ENCODE results near the gene BEND3. TPM values are rescaled to one million over a fixed set of nuclear protein-coding genes. Genes with fewer than 3 reads are reported as not detected.

Gene BEND3
- total RNA-seq, 1 donor from 2014 or later, result 5.8 TPM

DNA sequence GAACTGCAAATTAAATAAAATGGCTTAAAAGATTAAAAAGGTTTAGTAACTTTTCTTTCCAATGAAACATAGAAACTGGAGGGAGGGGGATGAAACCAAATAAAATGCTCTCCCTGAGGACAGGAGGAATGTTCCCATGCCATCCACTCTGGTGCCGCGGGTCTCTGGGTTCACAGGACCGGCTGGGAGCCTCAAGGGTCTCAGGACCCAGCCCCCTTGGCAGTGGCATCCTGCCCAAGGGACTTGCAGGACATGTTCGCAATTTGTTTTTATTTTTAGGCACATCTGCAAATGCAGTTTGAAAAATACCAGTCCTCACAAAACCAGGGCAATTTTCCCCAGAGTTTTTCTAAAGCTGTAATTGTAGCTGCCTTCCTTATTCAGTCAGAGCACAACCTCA lies 7.5 kb downstream of the BEND3 start:
- H3K4me3 Mint-ChIP-seq (ENCODE audit: unreplicated experiment), result no peak overlapping the region
- H3K36me3 Mint-ChIP-seq (ENCODE audit: low read depth, unreplicated experiment), result no peaks in the 10 kb centered on the region
- H3K27me3 Mint-ChIP-seq (ENCODE audit: unreplicated experiment), result peaks cover under 1% of the 10 kb centered on the region
- DNase-seq (ENCODE audit: low spot score), result no peak
- no peaks in the 10 kb centered on the region for H3K9me3 Mint-ChIP-seq (ENCODE audit: unreplicated experiment)
- peaks cover 11% of the 10 kb centered on the region for H3K4me1 Mint-ChIP-seq (ENCODE audit: unreplicated experiment)
- no peak overlapping the region for H3K27ac Mint-ChIP-seq (ENCODE audit: unreplicated experiment)
- TF ChIP-seq, protein P1, sequence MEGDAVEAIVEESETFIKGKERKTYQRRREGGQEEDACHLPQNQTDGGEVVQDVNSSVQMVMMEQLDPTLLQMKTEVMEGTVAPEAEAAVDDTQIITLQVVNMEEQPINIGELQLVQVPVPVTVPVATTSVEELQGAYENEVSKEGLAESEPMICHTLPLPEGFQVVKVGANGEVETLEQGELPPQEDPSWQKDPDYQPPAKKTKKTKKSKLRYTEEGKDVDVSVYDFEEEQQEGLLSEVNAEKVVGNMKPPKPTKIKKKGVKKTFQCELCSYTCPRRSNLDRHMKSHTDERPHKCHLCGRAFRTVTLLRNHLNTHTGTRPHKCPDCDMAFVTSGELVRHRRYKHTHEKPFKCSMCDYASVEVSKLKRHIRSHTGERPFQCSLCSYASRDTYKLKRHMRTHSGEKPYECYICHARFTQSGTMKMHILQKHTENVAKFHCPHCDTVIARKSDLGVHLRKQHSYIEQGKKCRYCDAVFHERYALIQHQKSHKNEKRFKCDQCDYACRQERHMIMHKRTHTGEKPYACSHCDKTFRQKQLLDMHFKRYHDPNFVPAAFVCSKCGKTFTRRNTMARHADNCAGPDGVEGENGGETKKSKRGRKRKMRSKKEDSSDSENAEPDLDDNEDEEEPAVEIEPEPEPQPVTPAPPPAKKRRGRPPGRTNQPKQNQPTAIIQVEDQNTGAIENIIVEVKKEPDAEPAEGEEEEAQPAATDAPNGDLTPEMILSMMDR (IDR thresholded peaks at IDR 0.05; ENCODE audit: unreplicated experiment), result no peak

DNA sequence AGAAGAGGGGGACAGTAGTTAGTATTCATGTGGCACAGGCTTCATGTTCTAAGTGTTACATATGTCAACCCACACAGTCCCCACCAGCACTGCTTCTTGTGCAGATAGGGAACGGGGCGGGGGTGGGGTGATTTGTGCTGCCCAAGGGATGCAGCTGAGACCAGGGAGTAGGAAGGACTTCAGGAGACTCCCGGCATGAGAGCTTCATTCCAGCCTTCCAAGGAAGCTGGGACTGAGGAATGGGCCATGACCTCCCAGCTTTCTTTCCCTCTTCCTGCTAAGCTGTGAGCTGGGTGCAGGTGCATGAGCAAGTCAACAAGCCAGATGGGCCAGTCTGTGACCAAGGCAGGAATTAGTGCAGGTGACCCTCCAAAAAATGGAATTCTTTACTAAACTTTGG lies 9.2 kb downstream of the BEND3 start:
- no peak overlapping the region for H3K27ac Mint-ChIP-seq (ENCODE audit: unreplicated experiment)
- no peak overlapping the region for H3K4me3 Mint-ChIP-seq (ENCODE audit: unreplicated experiment)
- TF ChIP-seq, protein P1 (IDR thresholded peaks at IDR 0.05; ENCODE audit: unreplicated experiment), result no peak
- H3K4me1 Mint-ChIP-seq (ENCODE audit: unreplicated experiment), result peaks cover 11% of the 10 kb centered on the region
- H3K36me3 Mint-ChIP-seq (ENCODE audit: low read depth, unreplicated experiment), result no peaks in the 10 kb centered on the region
- DNase-seq (ENCODE audit: low spot score), result peak; percentile 7
- no peaks in the 10 kb centered on the region for H3K27me3 Mint-ChIP-seq (ENCODE audit: unreplicated experiment)
- H3K9me3 Mint-ChIP-seq (ENCODE audit: unreplicated experiment), result no peaks in the 10 kb centered on the region

DNA sequence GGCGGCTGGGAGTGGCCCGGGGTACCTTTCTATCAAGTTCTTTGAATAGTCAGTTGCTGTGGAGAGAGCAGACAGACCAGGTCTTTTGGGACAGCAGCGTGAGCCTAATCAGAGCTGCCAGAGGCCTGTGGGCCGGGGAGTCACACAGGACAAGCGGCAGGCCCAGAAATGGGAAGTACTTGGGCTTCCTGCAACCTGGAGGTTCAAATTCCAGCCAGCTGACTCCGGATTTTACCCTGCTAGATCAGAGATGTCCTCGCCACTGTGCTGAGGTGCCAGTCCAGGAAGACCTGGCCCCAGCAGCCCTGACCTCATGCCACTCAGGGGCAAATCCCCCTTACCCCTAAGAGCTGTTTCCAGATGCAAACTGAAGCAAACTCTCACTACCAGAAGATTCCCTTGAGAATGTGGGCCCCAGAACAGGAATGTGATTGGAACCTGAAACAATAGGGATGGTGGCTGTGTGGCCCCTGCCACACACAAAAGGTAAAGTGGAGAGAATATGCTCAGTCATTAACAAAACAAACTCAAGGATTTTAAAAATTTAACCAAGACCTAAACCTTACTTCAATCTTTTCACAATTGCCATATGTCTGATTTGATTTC lies 9.7 kb downstream of the BEND3 start:
- H3K27me3 Mint-ChIP-seq (ENCODE audit: unreplicated experiment), result no peaks in the 10 kb centered on the region
- no peak overlapping the region for H3K4me3 Mint-ChIP-seq (ENCODE audit: unreplicated experiment)
- peaks cover 11% of the 10 kb centered on the region for H3K4me1 Mint-ChIP-seq (ENCODE audit: unreplicated experiment)
- no peaks in the 10 kb centered on the region for H3K36me3 Mint-ChIP-seq (ENCODE audit: low read depth, unreplicated experiment)
- TF ChIP-seq, protein P1 (IDR thresholded peaks at IDR 0.05; ENCODE audit: unreplicated experiment), result no peak
- peak; percentile 37 for DNase-seq (ENCODE audit: low spot score)
- no peaks in the 10 kb centered on the region for H3K9me3 Mint-ChIP-seq (ENCODE audit: unreplicated experiment)
- H3K27ac Mint-ChIP-seq (ENCODE audit: unreplicated experiment), result peak overlapping the region; percentile 78

DNA sequence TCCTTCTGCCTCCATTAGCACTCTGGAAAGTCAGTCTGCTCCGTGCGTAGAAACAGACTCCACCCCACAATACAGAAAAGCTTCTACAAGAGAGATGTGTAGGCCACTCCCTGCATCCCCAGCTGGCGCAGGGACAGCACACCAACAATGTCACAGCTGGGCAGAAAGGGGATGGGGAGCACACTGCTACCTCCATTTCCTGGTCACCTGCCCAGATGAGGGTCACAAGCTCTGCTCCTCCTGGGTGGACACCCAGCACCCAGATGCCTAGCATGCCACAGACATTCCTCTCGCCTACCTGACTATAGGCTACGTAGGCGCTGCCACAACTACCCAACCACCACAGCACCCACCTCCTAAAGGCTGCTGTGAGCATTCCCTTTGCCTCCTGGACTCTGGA lies 12.2 kb downstream of the BEND3 start:
- TF ChIP-seq, protein P1 (IDR thresholded peaks at IDR 0.05; ENCODE audit: unreplicated experiment), result no peak
- DNase-seq (ENCODE audit: low spot score), result no peak
- Mint-ChIP-seq H3K9me3 (ENCODE audit: unreplicated experiment) (no peaks in the 10 kb centered on the region), H3K27me3 (ENCODE audit: unreplicated experiment) (no peaks in the 10 kb centered on the region), H3K36me3 (ENCODE audit: low read depth, unreplicated experiment) (no peaks in the 10 kb centered on the region), H3K27ac (ENCODE audit: unreplicated experiment) (no peak overlapping the region), H3K4me1 (ENCODE audit: unreplicated experiment) (peaks cover 11% of the 10 kb centered on the region), H3K4me3 (ENCODE audit: unreplicated experiment) (no peak overlapping the region)

DNA sequence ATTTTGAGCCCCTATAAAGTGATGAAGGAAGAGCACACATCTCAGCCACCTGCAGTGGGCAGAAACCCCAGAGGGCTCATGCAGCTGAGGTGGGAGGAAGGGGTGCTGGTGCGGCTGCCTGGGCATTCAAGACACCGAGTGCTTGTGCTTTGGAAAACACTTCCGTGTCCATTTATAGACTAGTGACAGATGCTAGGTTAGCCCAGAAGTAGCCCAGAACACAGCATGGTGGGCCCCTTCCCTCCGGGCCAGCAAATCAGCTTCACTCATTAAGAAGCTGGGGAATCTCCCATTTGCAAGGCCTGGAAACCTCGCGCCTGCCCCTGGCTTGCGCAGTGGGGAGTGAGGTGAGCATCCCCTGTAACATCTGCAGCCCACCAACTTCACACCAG lies 12.9 kb downstream of the BEND3 start:
- no peak overlapping the region for H3K4me3 Mint-ChIP-seq (ENCODE audit: unreplicated experiment)
- H3K9me3 Mint-ChIP-seq (ENCODE audit: unreplicated experiment), result no peaks in the 10 kb centered on the region
- H3K4me1 Mint-ChIP-seq (ENCODE audit: unreplicated experiment), result peaks cover 11% of the 10 kb centered on the region
- H3K27ac Mint-ChIP-seq (ENCODE audit: unreplicated experiment), result no peak overlapping the region
- H3K36me3 Mint-ChIP-seq (ENCODE audit: low read depth, unreplicated experiment), result no peaks in the 10 kb centered on the region
- no peak for DNase-seq (ENCODE audit: low spot score)
- TF ChIP-seq, protein P1 (IDR thresholded peaks at IDR 0.05; ENCODE audit: unreplicated experiment), result no peak
- no peaks in the 10 kb centered on the region for H3K27me3 Mint-ChIP-seq (ENCODE audit: unreplicated experiment)
